Stimulated activated naive CD8-positive, alpha-beta T cell treated with anti-CD3 and anti-CD28 coated beads, Interleukin-15, Interleukin-2, amounts not matched to agents 100 U/mL and 50 U/mL, for 24 hours (primary cell): ENCODE results near the gene SLC35F2.
"Not testable (repeated sequence)": the region's sequence is repeated elsewhere in the genome, so short reads cannot be mapped to it uniquely, and the experiment has no call there.

Experiments used
- ATAC-seq: fragments of 150-1000 bp; cut with Tn5 transposase; one replicate; pipeline ENCODE4 v1.10.0; 2021
- DNase-seq: peaks from one replicate; pipeline ENCODE4 v3.0.0; 2021

SLC35F2 gene

GRCh38 chr11:107842412-107843100, 16.0 kb downstream of the SLC35F2 start:
- ATAC-seq, result no peak

GRCh38 chr11:107840129-107840484, 18.5 kb downstream of the SLC35F2 start:
- DNase-seq, result no peak
- no peak for ATAC-seq

More at GRCh38 chr11:107842412-107843100, 16.0 kb downstream of the SLC35F2 start:
- DNase-seq, result no peak

DNA sequence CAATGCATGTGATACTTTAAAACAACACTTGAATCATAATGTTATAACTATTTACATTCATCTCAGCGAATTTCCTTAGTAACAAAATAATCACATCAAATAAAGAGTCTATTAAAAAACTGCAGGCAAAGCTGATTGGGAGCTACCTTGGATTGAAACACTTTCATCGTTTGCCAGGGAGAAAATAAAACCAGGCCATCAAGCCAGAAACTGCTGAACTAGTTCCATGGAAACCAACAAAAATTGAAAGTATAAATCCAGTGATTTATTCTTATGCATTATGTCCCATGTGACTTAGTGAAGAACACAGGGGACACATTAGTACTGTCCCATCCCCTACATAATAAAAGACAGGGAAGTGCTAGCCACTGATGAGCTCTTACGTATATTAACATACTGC, 21.7 kb downstream of the SLC35F2 start:
- no peak for ATAC-seq
- DNase-seq, result no peak

DNA sequence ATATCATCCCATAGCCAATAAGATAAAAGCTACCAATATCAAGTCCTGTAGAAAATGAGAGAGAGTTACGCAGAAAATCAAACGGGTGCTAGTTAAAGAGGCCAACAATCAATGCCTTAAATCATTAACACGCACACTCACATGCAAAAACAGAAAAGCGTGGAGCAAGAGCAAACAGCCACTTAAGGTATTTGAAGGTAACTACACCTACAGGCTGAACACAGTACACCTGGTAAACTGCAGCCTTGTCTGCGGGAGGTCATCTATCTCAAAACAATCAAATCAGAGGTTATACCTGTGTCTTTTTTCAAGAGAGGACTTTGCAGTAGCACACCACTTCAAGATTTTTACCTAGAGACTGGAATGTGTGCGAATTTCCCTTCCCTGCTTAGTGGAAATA, 23.6 kb downstream of the SLC35F2 start:
- ATAC-seq (no peak), DNase-seq (no peak)

- not testable (repeated sequence) for DNase-seq, ATAC-seq
These were observed 24.7 kb downstream of the SLC35F2 start for GRCh38 chr11:107833926-107834325.

GRCh38 chr11:107830915-107831540, 27.6 kb downstream of the SLC35F2 start:
- ATAC-seq, result no peak

DNA sequence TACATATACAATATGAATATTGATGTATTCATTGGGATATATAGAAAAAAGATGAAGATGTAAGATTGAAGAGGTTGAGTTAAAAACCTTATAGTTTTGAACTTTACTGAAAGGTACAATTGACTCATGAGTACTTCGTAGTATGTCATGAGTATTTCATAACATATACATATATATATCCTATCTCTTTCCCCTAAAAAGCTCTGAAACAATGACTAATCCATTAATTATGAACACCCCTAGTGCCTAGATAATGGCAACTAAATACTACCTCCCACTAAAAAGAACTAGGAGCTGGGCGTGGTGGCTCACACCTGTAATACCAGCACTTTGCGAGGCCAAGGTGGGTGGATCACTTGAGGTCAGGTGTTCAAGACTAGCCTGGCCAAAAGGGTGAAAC, 31.5 kb downstream of the SLC35F2 start:
- peak; percentile 52 for ATAC-seq
- no peak for DNase-seq

More at GRCh38 chr11:107830915-107831540, 27.6 kb downstream of the SLC35F2 start:
- no peak for DNase-seq

GRCh38 chr11:107825875-107826274, 32.7 kb downstream of the SLC35F2 start:
- DNase-seq (no peak), ATAC-seq (no peak)

DNA sequence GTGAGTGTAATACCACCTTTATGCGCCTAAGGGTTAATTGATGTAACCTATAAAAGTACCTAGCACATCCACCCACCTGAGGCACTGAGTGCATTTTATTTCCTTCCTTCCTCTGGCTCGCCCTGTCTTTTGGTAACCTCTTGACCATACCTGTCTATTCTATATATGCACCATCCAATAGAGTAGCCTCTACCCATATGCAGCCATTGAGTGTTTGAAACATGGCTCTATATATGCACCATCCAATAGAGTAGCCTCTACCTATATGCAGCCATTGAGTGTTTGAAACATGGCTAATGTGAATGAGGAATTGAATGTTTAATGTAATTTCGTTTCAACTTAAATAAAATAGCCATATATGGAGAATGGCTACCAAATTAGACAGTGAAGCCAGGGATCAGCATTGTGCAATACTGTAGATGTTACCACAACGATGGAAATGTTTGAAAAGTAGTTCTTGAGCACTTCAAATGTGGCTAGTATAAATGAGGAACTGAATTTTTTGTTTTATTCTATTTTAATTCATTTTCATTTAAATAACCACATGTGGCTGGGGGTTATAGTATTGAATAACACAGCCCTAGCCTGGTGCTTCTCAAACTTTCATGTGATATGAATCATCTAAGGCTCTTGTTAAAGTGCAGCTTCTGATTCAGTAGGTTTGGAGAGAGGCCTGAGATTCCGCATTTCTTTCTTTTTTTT, 33.8 kb downstream of the SLC35F2 start:
- DNase-seq, result no peak
- ATAC-seq, result peak; percentile 40

- DNase-seq (no peak), ATAC-seq (no peak)
These were observed 37.2 kb downstream of the SLC35F2 start for GRCh38 chr11:107821199-107821927.

- DNase-seq (no peak), ATAC-seq (no peak)
These were observed 39.1 kb downstream of the SLC35F2 start for GRCh38 chr11:107819361-107820014.

DNA sequence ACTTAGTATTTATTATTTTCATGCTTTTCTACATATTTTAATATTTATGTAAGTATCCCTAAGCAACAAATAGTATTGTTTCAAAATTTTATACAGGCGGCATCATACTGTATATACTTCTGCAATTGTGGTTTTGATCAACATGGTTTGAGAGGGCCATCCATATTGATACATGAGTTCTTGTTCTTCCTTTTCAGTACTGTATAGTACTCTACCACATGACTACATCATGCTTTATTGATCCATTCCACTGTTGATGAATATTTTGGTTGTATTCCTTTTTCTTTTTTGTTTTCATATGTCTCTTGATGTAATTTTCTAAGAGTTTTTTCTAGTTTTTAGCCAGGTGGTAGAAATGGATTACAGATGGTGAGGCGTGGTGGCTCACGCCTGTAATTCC, 40.1 kb downstream of the SLC35F2 start:
- ATAC-seq (no peak), DNase-seq (no peak)

DNA sequence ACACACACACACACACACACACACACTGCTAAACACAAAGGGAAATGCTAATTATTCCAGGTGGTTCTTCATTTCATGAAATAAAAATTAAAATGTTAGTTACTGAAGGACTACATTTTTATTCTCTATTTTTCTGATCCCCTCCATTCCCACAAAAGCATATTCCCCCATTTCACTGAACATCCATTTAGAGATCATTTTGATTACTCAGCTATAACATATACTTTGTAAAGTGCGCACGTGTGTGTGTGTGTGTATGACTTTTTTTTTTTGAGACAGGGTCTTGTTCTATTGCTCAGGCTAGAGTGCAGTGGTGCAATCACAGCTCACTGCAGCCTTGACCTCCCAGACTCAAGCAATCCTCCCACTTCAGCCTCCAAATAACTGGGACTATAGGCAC, 42.6 kb downstream of the SLC35F2 start:
- DNase-seq (no peak), ATAC-seq (no peak)

DNA sequence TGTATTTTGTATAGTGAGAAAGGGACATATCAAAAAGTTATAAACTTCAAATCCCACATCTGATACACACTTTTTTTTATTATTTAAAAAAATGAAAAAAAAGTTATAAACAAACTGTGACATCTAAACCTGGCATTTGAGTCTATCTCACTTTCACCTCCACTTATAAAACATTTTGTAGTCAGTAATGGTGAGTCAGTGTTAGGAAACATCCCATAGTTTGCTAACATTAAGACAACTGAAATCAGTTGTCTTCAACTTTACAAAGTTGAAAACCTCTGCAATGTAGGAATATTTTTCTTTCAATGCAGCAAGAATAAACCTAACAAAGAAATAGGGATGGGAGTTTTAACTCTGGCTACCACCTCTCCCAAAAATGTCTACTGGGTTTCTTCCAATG, 47.7 kb downstream of the SLC35F2 start:
- no peak for DNase-seq
- no peak for ATAC-seq

- no peak for DNase-seq
- ATAC-seq, result no peak
These were observed 50.1 kb downstream of the SLC35F2 start for GRCh38 chr11:107808521-107808920.

- ATAC-seq, result no peak
- DNase-seq, result no peak
These were observed 53.6 kb downstream of the SLC35F2 start for GRCh38 chr11:107804971-107805370.

GRCh38 chr11:107804211-107804610, 54.4 kb downstream of the SLC35F2 start:
- DNase-seq (no peak), ATAC-seq (no peak)

DNA sequence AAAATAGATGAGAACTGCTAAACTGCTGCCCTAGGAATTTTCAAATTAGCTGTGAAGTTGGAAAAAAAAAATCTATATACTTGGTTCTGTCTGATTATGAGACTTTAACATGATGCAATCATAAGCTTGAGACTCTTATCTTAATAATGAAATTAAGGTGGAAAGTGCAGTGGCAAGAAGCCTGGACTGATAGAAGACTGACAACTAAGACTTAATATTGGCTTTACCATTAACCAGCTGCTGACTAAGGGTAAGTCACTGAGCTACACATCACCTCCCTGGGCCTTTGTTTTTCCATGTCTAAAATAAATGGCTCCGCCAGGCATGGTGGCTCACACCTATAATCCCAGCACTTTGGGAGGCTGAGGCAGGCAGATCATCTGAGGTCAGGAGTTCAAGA, 56.9 kb downstream of the SLC35F2 start:
- ATAC-seq (no peak), DNase-seq (no peak)

DNA sequence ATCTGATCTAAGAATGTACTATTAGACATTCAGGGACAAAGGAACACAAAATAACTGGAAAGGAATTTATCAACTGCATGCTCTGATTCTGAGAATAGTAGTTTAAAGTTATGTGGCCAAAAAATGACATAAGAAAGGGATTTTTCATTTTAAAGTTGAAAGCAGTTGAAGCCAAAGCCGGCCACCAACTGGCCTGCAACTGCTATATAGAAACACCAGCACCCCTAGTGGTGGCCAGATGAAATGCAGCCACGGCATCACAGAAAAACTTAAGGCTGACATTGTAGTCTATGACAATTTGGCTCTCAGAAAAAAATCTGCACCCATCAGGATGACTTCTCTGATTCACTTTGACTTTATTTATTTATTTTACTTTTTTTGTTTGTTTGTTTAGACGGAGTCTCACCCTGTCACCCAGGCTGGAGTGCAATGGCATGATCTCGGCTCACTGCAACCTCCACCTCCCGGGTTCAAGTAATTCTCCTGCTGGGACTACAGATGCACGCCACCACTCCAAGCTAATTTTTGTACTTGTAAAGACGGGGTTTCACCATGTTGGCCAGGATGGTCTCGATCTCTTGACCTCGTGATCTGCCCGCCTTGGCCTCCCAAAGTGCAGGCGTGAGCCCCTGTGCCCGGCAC, 59.2 kb downstream of the SLC35F2 start:
- peak; percentile 68 for DNase-seq
- ATAC-seq, result no peak

- DNase-seq (no peak), ATAC-seq (no peak)
These were observed 66.5 kb downstream of the SLC35F2 start for GRCh38 chr11:107792049-107792443.

DNA sequence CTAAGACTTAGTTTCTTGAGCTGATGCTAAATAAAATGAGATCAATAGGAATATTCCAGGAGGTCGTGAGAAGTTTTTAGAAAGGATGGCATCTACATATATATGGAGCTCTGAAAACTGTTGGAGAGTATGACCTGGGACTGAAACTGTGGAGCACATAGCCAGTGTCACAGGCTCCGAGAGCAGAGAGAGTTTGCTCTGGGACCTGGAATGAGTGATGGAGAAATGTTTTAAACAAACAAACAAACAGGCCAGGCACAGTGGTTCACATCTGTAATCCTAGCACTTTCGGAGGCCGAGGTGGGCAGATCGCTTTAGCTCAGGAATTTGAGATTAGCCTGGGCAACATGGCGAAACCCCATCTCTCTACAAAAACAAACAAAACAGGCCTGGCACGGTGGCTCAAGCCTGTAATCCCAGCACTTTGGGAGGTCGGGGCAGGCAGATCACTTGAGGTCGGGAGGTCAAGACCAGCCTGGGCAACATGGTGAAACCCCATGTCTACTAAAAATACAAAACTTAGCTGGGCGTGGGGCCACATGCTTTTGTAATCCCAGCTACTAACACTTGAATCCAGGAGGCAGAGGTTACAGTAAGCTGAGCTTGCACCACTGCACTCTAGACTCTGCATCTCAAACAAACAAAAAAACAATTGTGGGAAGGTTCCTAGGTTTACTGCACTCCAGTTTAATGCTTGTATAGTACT, 67.1 kb downstream of the SLC35F2 start:
- ATAC-seq, result no peak
- no peak for DNase-seq
